SIG-M5 treated with dmso at 0.1 percent for 504 hours (cell line): Measurements from ENCODE around the gene AGA.
A peak's percentile ranks its signal among the peaks of the same experiment; 100 is the strongest.

Experiments used
- DNase-seq: peaks from one replicate; lab custom pipeline; 2025; ENCODE audit not compliant: unreplicated experiment; lab: John Stamatoyannopoulos, UW

The AGA gene

DNA sequence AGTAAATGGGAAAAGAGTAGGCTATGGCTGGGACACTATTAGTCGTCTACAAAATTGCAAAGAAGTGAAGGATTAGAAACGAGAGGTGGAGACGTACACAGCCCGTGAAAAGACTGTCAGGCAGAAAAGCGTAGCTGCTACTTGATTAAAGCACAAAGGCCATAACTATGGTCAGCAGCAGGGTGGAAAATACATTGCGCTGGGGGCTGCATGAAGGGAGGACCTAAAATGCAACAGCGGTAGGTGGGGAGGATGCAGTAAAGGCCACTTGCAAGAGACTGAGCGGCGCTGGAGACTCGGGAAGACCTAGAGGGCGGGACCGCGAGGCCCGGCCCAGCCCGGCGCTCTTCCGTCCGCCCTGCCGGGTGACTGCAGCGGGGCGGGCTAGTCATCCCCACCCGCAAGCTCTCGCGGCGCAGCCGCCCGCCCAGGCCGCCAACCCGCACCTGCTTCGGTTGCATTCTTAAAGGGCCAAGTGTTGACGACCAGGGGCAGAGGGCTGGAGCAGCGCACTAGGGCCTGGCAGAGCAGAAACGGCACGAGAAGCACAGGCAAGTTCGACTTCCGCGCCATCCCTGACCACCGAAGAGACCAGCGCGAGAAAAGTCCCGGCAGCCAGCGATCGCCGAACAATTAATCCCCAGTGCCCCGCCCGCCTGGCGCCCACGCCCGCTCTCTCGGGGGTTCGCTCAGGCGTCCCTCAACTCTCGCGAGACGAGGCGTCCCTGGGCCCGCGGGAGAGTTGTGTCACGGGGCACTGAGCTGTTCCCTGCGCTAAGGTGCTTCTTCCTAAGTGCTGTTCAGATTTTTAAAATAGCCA is at the start of gene AGA:
TSS of gene AGA (minus strand) at position 635 of the 820 bp plus-strand sequence. CDS start at position 573, 62 bp downstream.
- peak; percentile 88 for DNase-seq

DNA sequence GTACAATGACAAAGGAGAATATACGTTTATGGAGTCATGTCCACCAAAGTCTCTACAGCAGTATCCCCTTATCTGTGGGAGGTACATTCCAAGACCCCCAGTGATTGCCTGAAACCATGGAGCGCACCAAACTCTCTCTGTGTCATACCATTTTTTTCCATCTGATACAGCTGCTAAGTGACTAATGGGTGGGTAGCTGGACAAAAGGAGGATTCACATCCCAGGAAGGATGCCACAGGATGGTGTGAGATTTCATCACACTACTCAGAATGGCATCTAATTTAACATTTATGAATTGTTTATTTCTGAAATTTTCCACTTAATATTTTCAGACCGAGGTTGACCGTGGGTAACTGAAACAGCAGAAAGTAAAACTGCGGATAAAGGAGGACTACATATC is 49.8 kb upstream of the AGA start:
- DNase-seq: no peak

DNA sequence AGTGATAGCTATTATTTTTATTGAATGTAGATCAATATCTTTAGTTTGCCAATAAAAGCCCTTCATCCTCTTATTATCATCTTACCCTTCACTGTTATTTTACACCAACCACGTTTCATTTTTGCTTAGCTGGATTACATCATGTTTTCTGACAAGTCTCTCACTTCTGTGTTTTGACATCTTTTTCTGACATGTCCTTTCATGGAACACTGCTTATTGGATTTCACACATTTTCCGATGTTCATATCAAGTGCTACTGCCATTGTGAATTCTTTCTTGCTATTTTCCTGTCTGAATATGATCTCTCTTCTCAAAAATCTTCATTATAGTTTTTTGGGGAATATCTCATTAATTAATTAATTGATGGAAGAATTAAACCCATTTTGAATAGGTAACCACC is 48.5 kb upstream of the AGA start:
- no peak for DNase-seq

DNA sequence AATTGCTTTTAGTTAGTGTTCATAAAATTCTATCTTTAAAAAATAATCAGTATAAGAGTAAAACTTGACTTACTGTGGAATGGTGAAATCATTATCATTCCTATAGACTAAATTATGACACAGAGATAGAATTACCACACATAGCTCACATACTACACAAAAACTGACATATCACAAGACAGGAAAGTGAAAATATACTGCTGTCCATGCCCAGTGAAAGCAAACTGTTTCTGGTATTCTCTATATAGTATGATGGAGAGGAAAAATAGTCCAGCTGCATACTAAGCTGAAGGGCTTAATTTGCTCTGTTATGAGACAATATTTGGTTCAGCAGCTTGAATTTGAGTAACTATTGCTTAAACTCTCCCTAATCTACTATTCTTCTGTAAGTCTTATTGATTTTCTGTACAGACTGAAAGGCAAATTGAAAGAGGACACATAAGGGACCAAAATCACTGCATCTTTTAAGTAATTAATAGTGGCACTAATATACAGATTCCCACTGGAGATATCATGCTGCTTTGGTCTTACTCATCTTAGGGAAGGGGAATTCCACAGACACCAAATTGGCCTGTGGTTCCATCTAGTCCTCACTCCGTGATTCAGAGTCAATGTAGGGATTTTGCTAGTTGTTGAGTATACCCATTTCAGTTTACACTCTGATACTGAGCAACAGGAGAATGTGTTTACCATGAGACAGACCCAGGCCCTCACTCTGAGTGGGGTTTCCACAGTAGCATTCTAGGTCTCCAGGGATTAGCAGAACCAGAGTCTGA is 47.4 kb upstream of the AGA start:
- DNase-seq: no peak

DNA sequence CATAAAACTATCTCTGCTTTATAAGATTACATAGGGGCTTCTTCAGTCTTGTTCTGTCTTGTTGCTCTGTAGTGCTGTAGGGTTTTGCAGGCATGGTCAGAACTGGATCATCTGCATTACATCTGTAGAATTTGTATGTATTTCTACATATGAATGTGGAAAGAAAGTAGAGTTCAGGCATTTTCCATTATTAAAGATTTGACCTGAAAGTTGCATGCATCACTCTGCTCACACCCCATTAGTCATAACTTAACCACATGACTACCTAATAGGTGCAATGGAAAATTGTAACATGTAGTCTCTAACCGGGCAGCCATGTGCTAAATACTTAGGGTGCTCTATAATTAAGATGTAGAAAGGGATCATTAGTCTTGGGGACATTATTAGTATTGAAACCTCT is 45.7 kb upstream of the AGA start:
- no peak for DNase-seq

DNA sequence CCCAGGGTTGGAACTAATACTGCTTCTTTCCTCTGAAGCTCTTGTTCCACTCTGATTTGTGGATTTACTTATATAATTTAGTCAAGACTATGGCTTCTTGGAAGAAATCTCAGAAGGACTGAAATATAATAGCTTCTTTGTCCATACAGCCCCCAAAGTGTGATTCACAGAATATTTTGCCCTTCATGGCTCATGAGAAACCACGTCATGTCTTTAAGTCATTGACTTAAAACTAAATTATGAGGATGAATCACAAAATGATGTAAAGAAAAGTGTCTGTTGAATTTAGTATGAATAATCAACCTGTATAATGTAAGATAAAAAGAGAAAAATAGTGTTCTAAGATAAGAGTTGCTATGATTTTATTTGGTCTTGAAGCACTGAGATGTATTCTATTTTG is 43.3 kb upstream of the AGA start:
- no peak for DNase-seq

DNA sequence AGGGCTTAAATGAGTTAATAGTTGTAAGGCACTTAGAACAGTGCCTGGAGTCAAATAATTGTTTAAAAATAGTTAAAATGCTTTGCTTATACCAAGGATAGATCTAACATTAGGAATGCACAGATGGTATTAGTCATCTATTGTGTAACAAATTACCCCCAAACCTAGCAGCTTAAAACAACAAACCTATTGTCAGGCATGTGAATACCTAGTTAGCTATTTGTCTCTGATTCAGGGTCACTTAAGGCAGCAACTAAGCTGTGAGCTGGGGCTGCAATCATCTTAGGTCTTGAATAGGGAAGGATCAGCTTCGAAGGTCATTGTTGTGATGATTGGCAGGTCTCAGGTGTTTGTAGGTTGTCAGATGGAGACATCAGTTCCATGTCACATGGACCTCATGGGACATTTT is 42.4 kb upstream of the AGA start:
- DNase-seq: no peak

DNA sequence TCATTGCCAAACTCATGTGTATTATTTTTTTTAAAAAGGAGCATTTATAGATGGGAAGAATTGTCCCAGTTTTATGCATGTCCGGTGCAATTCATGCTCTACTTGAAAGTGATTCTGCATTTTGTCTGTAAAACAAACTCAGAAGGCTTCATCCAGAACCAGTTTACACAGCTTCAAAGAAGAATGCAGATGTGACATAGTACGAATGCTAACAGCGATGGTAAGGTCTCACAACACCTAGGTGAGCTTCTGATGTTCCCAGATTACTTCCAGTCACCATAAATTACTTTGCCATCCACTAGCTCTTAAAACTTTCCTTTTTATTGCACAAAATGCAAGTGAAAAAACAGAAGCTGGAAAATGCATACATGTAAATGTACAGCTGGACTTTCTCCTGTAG is 41.5 kb upstream of the AGA start:
- DNase-seq: no peak

DNA sequence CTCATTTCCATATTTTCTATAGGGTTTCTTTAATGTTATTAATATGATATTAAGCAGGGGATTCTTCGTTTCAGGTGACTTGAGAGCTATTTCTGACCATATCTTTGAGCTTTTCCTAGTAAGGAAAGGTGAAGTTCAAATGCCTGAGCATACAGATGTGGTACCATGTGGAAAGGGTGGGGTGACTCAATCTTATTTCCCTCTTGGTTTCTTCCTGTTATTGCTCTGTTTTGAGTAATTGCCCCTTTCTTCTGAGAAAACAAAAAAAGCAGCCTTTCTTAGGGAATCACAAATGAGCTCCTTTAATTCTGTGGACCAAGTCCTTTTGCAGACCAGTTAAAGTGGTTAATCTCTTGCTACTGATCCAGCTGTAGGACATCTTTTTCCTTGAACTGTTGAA is 41.0 kb upstream of the AGA start:
- no peak for DNase-seq

DNA sequence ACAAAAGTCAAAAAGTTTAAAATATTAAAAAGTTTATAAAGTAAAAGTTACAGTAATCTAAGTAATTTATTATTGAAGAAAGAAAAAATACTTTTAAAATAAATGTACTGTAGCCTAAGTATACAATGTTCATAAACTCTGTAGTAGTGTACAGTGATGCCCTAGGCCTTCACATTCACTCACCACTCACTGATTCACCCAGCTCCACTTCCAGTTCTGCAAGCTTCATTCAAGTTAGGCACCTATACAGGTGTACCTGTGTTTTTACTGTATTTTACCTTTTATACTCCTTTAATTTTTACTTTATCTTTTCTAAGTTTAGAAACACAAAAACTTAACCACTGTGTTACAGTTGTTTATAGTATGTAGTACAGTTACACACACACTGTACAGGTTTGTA is 40.1 kb upstream of the AGA start:
- DNase-seq: no peak

DNA sequence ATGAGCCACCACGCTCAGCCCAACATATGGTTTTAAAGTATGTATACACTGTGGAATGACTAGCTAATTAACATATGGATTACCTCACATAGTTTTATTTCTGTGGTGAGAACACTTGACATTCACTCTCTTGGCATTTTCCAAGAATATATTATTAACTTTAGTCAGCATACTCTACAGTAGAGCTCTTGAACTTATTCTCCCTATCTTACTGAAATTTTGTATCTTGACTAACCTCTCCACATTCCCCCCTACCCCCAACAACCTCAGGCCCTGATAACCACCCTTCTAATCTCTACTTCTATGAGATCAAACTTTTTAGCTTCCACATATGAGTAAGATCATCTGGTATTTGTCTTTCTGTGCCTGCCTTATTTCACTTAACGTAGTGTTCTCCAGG is 38.6 kb upstream of the AGA start:
- DNase-seq: no peak

DNA sequence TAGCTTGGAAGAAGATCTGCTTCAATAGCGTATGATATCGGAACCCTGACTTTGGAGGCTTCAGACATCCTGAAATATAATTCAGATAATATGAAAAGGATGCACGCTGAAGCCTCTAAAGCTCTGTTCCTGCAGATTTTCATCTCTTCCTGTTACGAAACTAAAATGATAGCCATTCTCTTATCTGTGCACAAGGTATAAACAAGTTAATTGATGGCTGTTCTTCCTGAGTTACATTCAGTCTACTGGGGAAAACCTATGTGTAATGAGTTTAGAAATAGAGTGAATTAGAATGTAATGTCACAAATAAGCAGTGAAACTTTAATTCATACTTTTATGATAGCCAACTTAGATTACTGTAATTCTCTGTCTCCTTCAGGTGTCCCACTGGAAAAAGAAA is 36.8 kb upstream of the AGA start:
- DNase-seq: no peak

DNA sequence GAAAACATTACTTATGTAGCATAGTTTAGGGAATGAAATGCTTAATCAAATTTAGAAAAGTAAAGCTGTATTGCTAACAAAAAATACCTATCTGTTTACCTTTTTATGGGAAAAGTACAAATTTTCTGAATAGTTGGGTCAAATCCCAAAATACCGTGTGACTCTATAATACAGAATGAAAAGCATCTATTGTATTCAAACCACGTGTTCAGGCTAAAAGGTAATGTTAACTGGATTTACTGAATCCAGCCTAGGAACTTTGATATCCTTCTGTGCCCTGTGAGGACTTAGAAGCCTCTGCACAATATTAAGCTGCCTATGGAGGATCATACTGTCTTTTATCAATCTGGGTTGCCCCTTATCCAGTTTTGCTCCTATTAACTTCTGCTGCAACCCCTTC is 36.3 kb upstream of the AGA start:
- DNase-seq: no peak

DNA sequence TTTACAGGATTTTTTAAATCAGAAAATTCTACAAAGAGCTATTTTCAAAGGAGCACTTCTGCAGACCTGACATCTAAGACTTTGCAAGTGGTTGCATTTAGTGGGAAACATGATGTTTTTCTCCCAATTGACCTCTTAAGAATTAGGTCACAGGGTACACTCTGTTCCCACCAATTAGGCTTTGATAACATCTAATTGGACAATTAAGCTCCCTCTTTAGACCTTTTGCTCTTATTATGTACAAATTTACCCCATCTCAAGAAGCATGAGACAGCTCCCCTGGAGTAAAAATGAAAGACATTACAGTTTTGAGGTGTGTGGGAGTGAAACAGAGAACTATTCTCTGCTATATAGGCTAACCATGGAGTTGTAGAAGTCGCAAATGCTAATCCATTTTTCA is 31.8 kb upstream of the AGA start:
- no peak for DNase-seq

DNA sequence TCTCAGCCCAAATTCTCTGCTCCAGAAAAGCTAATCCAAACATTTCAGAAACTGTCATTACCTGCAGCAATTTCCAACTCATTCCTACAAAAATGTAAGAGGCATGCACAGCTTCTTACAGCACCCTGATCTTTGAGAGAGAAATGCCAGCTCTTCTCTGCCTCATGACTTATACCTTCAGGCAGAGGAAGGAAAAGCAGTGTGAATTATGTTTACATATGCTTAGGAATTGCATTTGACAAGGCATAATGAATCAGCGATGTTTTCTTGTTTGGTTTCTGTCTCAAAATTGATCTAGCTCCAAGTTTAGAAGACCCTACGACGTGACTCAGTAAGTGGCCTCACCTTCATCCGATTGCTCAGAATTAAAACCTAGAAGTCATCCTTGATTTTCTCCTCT is 21.8 kb upstream of the AGA start:
- DNase-seq: no peak

DNA sequence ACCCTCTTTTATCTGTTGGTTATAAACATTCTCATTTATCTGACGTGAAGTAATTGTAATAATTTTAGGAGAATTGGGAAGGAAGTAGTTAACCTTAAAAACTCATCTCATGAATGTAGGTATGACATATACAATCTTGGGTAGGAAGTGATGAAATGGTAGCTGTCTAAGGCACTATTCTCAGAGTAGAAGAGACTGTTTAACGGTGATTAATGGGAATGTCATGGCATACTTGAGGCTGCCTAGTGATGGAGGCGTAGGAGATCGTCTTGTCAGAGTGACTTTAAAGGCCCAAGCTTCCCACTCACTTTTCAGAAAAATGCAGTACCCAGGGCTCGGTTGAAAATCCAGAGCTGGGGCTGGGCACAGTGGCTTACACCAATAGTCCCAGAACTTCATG is 19.4 kb upstream of the AGA start:
- no peak for DNase-seq

DNA sequence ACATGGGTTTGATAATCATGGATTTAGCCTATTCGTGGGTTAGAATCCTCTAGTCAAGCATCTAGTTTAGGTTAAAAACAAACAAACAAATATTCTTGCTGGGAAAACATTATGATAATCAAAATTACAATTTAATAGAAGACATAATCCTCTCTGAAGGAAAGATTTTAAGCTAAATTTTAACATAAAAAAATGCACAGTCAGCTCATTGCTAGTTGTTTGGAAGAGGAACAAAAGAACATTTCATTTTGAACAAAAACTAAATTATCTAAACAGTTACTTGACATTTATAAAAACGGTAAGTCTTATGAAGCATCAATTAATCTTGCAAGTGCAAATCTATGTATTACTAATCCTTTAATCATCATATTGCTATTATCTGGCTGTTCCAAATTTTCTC is 18.2 kb upstream of the AGA start:
- no peak for DNase-seq

DNA sequence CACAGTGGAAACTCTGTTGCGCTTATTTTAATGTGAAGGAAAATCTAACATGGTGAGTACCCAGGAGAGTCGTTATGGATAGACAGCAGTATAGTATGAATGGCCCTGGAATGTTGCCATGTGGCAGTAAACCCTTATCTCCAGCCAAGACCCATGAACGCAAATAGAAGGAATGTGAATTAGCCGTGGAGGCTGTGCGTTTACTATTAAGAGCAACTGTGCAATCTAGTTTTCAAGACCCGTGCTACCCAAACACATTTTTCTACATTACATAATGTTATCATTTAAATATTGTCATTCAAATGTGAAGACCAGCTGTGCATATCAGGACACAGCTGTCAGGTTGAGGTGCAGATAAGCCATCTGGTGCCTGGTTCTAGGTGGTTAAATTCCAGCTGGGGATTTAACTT is 13.3 kb upstream of the AGA start:
- no peak for DNase-seq

DNA sequence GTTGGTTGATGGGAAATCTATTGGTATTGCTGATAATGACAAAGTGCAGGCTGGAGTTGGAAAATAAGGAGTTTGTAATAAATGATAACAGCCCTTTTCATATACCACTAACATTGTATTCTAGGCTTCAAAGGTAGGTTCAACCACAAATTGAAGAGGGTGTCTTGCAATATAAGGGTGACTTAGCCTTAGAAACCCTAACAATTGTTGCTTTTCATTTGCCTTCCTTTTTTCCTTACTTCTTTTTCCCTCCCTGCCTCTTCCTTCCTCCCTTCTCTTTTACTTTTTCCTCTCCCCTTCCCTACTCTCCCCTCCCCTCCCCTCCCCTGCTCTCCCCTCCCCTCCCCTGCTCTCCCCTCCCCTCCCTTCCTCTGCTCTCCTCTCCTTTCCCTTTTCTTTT is 10.9 kb upstream of the AGA start:
- DNase-seq: no peak

DNA sequence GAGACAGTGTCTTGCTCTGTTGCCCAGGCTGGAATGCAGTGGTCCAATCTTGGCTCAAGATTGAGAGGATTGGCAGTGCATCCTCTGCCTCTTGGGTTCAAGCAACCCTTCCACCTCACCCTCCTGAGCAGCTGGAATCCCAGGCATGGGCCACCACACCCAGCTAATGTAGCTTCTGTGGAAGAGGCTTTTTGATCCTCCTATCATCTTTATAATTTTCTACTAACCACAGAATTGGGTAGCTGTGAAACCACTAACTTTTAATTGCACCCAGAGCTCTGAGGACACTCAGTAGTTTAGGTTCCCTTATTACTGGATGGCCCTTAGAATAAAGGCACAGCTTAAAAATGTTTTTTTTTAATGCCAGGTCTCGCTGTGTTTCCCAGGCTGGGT is 8.9 kb upstream of the AGA start:
- no peak for DNase-seq

DNA sequence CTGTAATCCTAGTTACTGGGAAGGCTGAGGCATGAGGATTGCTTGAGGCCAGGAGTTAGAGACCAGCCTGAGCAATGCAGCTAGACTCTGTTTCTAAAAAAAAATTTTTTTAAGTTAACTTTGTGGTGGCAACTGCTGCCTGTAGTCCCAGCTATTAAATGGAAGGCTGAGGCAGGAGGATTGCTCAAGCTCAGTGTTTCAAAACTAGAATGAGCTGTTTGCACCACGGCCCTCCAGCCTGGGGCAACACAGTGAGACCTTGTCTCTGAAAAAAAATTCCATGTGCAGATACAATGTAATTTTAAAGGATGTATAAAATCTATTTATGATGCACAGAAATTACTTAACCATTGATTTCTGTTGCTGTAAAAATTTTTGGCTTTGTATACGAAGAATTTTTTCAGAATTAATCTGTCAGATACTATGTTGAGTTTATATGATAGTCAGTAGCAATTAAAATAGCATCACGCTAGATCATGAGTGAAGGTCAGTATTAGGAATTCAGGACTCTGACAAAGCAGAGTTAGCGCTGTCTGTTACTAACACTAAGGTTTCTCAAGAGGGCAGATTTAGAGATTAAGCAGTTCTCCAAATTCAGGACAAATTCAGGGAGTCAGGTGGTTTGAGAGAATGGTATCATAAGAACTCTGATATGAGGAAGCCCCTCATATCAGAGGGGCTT is 8.3 kb upstream of the AGA start:
- DNase-seq: peak; percentile 65

DNA sequence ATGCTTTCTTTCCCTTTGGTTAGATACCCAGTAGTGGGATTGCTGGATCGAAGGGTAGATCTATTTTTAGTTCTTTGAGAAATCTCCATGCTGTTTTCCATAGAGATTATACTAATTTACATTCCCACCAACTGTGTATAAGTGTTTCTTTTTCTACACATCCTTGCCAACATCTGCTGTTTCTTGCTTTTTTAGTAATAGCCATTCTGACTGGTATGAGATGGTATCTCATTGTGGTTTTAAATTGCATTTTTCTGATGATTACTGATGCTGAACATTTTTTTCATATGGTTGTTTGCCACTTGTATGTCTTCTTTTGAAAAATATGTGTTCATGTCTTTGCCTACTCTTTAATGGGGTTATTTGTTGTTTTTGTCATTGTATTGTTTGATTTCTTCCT is 6.6 kb upstream of the AGA start:
- DNase-seq: no peak
